Raji (cell line): ENCODE measurements around the gene COL9A1.

Source experiments
- POLR2A ChIP-seq: IDR thresholded peaks from 2 replicates; pipeline ENCODE4 v1.6.1; 2011; ENCODE audit warnings: low read depth, low read length, control low read depth; ENCODE audit not compliant: insufficient read depth

The COL9A1 gene

DNA sequence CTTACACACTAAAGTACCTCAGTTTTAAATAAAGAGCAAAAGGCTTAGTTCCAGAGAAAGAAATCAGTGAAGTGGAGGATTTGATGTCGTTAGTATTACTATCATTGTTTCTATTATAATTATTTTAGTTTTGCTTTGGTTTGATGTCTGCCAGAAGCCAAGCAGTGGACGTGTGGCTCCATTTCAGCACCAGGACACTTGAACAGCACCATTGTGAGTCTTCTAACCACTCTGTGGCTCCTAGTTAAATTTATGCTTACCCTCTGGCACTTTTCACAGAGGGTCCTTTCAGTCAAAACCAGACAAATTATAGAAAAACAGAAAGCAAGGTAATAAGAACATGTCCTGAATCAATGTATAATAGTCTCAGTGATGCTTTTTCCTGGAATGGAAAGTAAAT lies 3.4 kb downstream of the COL9A1 start:
- no peak for TF ChIP-seq POLR2A

DNA sequence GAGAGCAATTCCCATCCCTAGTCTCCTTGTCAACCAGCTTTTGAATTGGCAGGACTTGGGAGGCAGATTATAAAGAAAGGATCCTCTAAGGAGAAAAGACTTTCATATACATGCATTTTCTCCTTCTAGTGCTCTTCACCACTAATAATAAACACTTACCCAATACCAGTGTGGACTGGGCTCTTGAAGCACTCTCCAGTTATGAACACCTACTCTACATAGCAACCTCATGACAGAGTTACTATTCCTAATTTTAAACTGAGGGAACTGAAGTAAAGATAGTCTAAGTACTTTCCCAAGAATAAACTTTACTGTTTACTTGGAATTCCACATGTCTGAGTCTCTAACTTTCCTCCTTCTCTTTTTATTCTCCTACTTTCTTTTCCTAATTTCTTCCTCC lies 4.8 kb downstream of the COL9A1 start:
- TF ChIP-seq POLR2A: no peak

DNA sequence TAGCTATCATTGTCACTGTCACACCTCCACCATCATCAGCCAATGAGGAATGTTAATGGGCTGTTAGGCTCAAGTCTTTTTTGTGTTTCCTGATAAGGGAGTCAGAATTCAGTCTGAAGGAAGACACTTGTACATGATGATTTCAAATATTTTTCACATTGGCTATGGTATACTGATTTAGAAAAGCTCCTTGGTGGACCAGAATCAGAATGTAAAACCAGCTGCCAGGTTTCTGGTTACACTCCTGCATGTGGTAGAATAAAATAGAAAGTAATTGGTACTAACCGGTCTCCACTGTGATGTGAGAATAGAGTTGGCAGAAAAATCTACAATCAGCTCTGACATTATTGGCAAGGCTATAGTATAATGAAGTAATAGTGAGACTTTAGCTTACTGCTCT lies 10.7 kb downstream of the COL9A1 start:
- TF ChIP-seq POLR2A: no peak

DNA sequence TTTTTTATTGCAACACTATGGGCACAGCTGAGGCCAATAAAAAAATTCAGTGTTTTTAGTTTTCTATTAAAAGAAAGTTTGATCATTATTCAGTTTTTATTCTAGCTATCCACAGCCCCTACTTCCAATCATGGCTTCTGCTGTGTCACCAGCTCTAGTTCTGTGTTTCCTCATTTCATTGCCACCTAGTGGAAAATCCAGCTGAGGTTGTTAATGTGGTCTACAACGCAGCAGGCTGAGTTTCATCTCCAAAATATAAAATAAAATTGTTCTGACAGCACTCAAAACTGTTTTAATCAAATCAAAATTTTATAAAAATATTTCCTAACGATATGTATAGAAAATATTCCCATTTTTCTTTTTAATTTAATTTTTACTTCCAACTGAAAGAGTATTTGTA lies 13.6 kb downstream of the COL9A1 start:
- no peak for TF ChIP-seq POLR2A

DNA sequence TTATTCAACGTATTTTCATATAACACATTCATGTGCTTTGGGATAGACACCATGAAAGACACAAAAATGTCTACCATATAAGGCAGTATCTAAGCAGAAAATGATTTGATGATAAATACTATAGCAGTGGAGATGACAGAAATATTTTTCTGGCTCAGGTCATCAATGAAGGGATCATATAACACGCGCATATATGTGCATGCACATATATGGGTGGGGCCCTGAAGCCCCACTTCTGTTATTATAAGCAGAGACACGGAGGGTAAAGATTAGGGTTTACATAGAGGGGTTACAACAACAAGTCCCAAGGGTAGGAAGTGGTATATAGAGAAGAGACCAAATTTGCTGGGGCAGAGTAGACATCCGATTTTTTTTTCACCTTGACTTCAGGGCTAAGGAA lies 16.0 kb downstream of the COL9A1 start:
- TF ChIP-seq POLR2A: no peak

DNA sequence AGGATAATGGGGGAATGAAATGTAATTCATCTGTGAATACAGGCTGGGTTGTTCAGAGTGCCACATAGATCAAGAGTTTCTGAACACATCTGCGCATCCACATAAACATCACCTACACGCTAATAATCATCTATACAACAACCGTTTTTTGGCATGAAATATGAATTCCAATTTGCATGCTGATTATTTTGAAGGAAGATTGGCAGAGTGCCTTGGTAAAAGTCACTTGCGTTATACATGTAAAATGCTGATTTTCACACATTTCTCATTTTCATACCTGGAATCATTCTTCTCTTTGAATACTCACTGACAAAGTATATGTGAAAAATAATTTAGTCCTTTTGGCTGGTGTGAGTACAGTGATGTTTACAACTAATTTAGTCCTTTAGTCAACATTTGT lies 17.7 kb downstream of the COL9A1 start:
- TF ChIP-seq POLR2A: no peak

GRCh38 chr6:70282919-70283461 lies 19.9 kb downstream of the COL9A1 start:
- TF ChIP-seq POLR2A: no peak

- TF ChIP-seq POLR2A: no peak
Measured at GRCh38 chr6:70282312-70282918, 20.5 kb downstream of the COL9A1 start.

- TF ChIP-seq POLR2A: no peak
Measured at GRCh38 chr6:70281923-70282311, 21.0 kb downstream of the COL9A1 start.

DNA sequence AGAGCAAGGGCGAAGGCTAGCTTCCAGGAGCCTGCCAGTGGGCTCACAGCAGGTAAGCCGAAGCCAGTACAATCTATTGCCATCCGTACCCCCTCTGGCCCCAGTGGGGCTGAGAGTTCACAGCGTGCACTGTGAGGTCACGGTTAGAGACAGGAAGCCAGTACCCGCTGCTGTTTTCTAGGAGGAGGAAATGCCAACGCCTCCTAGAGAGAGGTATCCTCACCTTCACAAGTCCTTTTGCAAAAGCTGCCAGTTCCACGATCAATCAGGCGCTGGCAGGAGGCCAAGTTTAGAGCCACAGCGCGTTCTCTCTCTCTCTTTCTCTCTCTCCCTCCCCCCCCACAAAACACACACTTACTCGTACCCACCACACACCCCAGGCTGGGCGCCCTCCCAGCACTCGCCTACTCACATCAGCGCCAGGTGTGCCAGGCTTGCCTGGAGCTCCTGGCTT lies 22.5 kb downstream of the COL9A1 start:
- TF ChIP-seq POLR2A: no peak

DNA sequence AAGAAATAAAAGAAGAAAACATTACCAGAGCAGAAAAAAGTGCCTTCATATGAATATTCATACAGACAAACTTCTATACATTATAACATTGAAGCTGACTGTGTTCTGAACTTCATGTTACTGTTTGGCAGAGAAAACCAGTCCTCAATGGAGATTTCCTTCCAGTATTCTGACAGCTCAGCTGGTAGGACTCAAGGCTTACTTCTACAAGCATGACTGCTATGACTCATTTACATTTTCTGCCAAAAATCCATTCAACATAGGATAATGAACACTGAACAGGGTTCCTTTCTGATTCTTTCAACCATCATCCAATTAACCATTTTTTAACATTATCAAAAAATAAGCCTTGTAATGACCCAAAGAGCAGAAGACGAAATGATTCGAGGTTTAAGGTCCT lies 25.4 kb downstream of the COL9A1 start:
- TF ChIP-seq POLR2A: no peak

DNA sequence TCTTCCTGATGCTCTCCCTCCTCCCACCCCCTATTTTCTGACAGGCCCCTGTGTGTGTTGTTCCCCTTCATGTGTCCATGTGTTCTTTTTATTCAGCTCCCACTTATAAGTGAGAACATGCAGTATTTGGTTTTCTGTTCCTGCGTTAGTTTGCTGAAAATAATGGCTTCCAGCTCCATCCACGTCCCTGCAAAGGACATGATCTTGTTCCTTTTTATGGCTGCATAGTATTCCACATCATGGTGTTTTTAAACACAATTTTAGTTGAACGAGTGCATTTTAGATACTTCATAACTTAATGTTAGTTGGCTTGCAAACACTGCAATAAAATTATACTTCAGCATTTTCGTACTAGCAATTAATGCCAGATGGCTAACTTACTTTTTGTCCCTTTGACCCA lies 28.5 kb downstream of the COL9A1 start:
- no peak for TF ChIP-seq POLR2A

GRCh38 chr6:70272071-70272470 lies 30.8 kb downstream of the COL9A1 start:
- TF ChIP-seq POLR2A: no peak

- TF ChIP-seq POLR2A: no peak
Measured at GRCh38 chr6:70270287-70271005, 32.4 kb downstream of the COL9A1 start.

GRCh38 chr6:70266142-70266541 lies 36.7 kb downstream of the COL9A1 start:
- no peak for TF ChIP-seq POLR2A

DNA sequence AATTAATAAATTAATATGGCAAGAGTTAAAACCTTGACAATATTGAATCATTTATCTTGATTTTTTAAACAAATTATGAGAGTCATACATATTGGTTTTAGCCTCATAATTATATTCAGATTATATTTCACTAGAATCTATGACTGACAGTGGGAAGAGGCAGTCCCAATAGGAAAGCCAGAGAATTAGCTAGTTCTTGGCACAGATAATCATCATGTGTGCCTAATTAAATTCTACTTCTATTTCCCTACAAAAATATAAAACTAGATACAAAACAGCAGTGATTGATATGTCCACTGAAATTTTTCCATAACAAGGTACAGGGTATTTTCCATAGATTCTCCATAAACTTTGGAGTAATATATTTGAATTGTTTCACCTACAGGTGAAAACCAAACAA lies 38.6 kb downstream of the COL9A1 start:
- no peak for TF ChIP-seq POLR2A
